ENCODE data around the gene NTF4. TPM values are rescaled to one million over a fixed set of nuclear protein-coding genes. Genes with fewer than 3 reads are reported as not detected.

The NTF4 gene
- total RNA-seq = not detected

GRCh38 chr19:49064768-49065611 lies at the start of gene NTF4:
Gene NTF4 (minus strand): TSS chr19:49064818. CDS start chr19:49061997, 2,821 bp downstream.

GRCh38 chr19:49113762-49114629 lies 49.4 kb upstream of the NTF4 start, which contains the start of gene LIN7B:
Gene LIN7B (plus strand): TSS chr19:49114370. CDS start chr19:49114405, 35 bp downstream.

GRCh38 chr19:49085020-49085867 lies 20.6 kb upstream of the NTF4 start, which contains the start of gene SNRNP70:
Gene SNRNP70 (plus strand): TSS chr19:49085451. CDS start chr19:49086415, 964 bp downstream.

GRCh38 chr19:49057636-49058234 lies 6.9 kb downstream of the NTF4 start, which contains the start of gene CGB7:
Gene CGB7 (minus strand): TSS chr19:49057749. CDS start chr19:49055375, 2,374 bp downstream.

GRCh38 chr19:49049011-49049410 lies 15.6 kb downstream of the NTF4 start, which contains the start of gene CGB8:
Gene CGB8 (minus strand): TSS chr19:49049111. CDS start chr19:49048739, 372 bp downstream.

GRCh38 chr19:49043548-49043947 lies 21.1 kb downstream of the NTF4 start, which contains the start of gene CGB5:
Gene CGB5 (plus strand): TSS chr19:49043848. CDS start chr19:49044210, 362 bp downstream.

GRCh38 chr19:49036815-49037214 lies 27.8 kb downstream of the NTF4 start, which contains the start of gene CGB1:
Gene CGB1 (minus strand): TSS chr19:49036895. CDS start chr19:49036711, 184 bp downstream.

GRCh38 chr19:49031642-49032301 lies 32.8 kb downstream of the NTF4 start, which contains the start of gene CGB2:
Gene CGB2 (plus strand): TSS chr19:49031890. CDS start chr19:49032096, 206 bp downstream.

GRCh38 chr19:49024233-49024632 lies 40.4 kb downstream of the NTF4 start, which contains the start of gene CGB3:
Gene CGB3 (minus strand): TSS chr19:49024333. CDS start chr19:49023971, 362 bp downstream.

GRCh38 chr19:49017041-49017665 lies 47.5 kb downstream of the NTF4 start, which contains the start of gene LHB:
Gene LHB (minus strand): TSS chr19:49017091. CDS start chr19:49017081, 10 bp downstream.

Small RNA genes lying within 50 kb of the gene (small RNA-seq; reads per million reads assigned to genes)
- gene RN7SL708P = 0 to 0.06 reads per million in 2 donors

Other genes with a start within 250 kb of the NTF4 start
- gene HSD17B14, start 228.3 kb downstream of the NTF4 start, total RNA-seq = 1 to 10 TPM; 4.1 to 4.7 TPM
- 10 to 100 TPM; 26.6 to 34.1 TPM for gene PLEKHA4, start 196.2 kb downstream of the NTF4 start, total RNA-seq
- 10 to 100 TPM; 30.6 to 45.0 TPM for gene PPP1R15A, start 192.4 kb downstream of the NTF4 start, total RNA-seq
- under 1 TPM in 1 of 2 donors, not detected in 1; 0.34 TPM for gene TULP2, start 166.1 kb downstream of the NTF4 start, total RNA-seq
- 100 to 1,000 TPM; 174 to 185 TPM for gene NUCB1, start 164.5 kb downstream of the NTF4 start, total RNA-seq
- gene DHDH, start 131.1 kb downstream of the NTF4 start, total RNA-seq = 1 to 10 TPM in 1 of 2 donors, under 1 TPM in 1; 0.33 to 1.0 TPM
- 10 to 100 TPM; 53.3 to 59.9 TPM for gene BAX, start 109.9 kb downstream of the NTF4 start, total RNA-seq
- 1,000 to 10,000 TPM; 2,131 to 3,816 TPM for gene FTL, start 99.5 kb downstream of the NTF4 start, total RNA-seq
- gene GYS1, start 71.5 kb downstream of the NTF4 start, total RNA-seq = 10 to 100 TPM; 56.4 to 70.3 TPM
- gene RUVBL2, start 70.9 kb downstream of the NTF4 start, total RNA-seq = 100 to 1,000 TPM; 182 to 358 TPM
- gene LHB, start 47.7 kb downstream of the NTF4 start, total RNA-seq = under 1 TPM in 1 of 2 donors, not detected in 1; 0.69 TPM
- gene CGB3, start 40.5 kb downstream of the NTF4 start, total RNA-seq = not detected
- not detected for gene CGB2, start 32.9 kb downstream of the NTF4 start, total RNA-seq
- gene CGB1, start 27.9 kb downstream of the NTF4 start, total RNA-seq = not detected
- gene CGB5, start 21.0 kb downstream of the NTF4 start, total RNA-seq = not detected
- not detected for gene CGB8, start 15.7 kb downstream of the NTF4 start, total RNA-seq
- gene CGB7, start 7.1 kb downstream of the NTF4 start, total RNA-seq = under 1 TPM; 0.33 to 0.34 TPM
- gene KCNA7, start 7.9 kb upstream of the NTF4 start, total RNA-seq = not detected
- 100 to 1,000 TPM; 132 to 144 TPM for gene SNRNP70, start 20.6 kb upstream of the NTF4 start, total RNA-seq
- gene LIN7B, start 49.6 kb upstream of the NTF4 start, total RNA-seq = 1 to 10 TPM; 5.9 to 7.0 TPM
- 1 to 10 TPM in 1 of 2 donors, under 1 TPM in 1; 0.67 to 1.0 TPM for gene C19orf73, start 54.3 kb upstream of the NTF4 start, total RNA-seq
- 1 to 10 TPM; 7.3 to 9.6 TPM for gene PPFIA3, start 54.7 kb upstream of the NTF4 start, total RNA-seq
- gene HRC, start 90.6 kb upstream of the NTF4 start, total RNA-seq = not detected
- gene TRPM4, start 93.0 kb upstream of the NTF4 start, total RNA-seq = 10 to 100 TPM; 18.6 to 23.0 TPM

All from melanocyte of skin (primary cell).